NCI-H2029 (cell line): ENCODE data around the gene MAN1C1.
A peak's percentile ranks its signal among the peaks of the same experiment; 100 is the strongest.

Experiments
- DNase-seq: peaks from one replicate; lab custom pipeline; 2025; lab: John Stamatoyannopoulos, UW

MAN1C1 gene

GRCh38 chr1:25817840-25818501 lies 201.4 kb downstream of the MAN1C1 start:
- DNase-seq: no peak

- no peak for DNase-seq
These were observed 202.0 kb downstream of the MAN1C1 start for GRCh38 chr1:25818569-25818968.

- DNase-seq: peak; percentile 82
These were observed 203.1 kb downstream of the MAN1C1 start, which contains the start of gene MTFR1L for GRCh38 chr1:25819491-25820246. Gene MTFR1L, plus strand, starts transcription at chr1:25819954. Its CDS starts 3,151 bp downstream, at chr1:25823105.

DNA sequence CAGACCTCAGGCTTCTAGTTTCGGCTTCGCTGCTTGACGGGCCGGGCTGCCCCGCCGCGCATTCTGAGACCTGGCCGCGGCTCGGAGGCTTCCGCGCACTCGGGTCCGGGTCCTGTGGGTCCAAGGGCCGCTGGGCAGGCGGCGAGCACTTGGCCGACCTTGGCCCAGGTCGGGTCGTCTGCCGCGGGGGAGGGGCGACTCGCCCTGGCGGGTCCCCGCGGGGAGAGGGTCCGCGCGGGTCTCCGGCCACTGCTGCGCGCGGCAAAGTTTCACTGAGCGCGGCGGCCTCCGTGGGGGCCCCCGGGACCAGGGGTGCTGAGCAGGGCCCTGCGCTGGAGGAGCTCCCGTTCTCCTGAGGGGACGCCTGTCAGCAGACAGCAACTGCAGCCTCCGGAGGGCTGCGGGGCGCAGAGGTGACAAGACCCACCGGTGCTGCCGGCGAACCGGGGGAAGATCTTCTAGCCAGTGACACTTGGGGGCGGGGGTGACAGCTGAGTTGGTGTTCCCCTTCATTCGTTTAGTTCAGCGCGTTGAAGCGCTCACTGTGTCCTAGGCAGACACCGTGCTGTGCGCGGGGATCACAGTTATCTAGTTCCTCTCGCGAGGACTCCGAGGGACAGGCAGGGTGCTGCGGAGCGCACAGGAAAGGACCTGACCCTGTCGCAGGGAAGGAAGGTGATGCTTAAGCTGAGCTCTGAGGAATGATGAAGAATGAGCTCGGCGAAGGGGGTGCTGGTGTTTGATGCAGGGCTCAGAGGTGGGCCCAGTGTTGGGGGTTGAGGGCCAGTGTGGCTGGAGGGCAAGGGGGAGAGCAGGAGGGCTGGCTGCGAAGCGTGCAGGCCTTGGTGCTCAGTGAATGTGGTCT lies 203.9 kb downstream of the MAN1C1 start:
- no peak for DNase-seq

DNA sequence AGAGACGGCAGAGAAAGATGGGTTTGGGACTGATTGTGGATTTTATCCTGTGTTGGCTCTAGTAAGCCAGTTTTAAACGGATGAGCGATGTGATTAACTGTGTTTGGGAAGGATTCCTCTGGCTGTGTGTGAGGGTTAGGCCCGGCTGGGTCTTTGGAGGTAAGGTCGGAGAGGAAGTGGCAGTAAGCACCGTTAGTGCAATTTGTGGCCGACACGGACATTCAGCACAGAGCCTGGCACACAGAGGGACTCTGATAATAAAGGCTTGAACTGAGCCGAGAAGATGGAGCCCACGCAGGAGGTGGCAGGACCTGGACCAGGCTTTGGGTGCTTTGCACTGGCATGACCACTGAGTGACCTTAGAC lies 204.5 kb downstream of the MAN1C1 start:
- DNase-seq: no peak

- DNase-seq: no peak
These were observed 205.1 kb downstream of the MAN1C1 start for GRCh38 chr1:25821630-25822091.

DNA sequence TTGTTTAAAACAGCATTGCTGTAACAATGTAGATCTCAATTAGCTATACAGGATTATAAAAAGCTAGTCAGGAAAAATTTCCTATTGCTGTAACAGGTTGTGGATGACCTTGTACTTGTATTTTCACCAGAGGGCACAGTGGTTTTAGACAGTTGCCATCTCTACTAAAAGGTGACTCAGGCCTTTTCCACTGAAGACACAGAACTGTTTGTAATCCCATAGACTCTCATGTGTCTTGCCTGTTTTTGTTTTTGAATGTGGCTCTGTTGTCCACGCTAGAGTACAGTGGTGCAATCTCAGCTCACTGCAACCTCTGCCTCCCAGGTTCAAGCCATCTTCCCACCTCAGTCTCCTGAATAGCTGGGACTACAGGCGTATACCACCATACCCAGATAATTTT lies 209.0 kb downstream of the MAN1C1 start:
- no peak for DNase-seq

DNA sequence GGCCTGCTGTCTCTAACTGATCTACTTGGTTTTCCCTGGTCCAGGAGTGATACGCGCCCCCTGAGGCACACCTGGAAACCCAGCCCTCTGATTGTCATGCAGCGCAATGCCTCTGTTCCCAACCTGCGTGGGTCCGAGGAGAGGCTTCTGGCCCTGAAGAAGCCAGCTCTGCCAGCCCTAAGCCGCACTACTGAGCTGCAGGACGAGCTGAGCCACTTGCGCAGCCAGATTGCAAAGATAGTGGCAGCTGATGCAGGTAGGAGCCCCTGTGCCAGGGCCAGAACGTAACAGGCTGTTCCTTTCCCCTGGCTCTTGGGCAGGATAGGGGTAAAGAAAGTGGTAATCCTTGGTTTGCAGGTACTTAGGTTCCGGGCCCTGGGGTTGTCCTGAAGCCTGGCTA lies 210.0 kb downstream of the MAN1C1 start:
- no peak for DNase-seq

GRCh38 chr1:25828491-25828890 lies 211.9 kb downstream of the MAN1C1 start:
- DNase-seq: no peak

- no peak for DNase-seq
These were observed 212.5 kb downstream of the MAN1C1 start for GRCh38 chr1:25829046-25829445.

DNA sequence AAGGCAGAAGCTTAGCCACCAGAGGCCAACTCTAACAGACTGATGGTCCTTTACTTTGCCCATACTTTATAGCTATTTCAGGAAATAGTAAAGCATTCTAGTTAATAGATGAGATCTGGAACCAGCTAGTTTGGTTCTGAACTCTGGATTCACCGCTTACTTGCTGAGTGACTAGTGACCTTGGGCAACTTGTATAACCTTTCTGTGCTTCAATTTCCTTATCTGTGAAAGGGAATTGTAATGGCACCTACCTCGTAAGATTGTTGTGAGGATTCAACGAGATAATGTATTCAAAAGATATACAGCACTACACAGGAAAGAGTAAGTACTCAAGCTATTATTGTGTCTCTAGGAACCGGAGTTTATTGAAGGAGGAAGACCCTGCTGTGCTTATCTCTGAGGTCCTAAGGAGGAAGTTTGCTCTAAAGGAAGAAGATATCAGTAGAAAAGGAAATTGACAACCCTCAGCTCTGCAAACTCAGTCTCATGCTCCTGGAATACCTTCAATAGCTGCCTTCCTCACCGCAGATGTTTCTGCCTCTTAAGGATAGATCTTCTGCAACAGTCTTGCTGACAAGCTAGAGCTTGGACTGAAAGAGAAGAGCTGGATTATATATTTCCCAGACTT lies 215.1 kb downstream of the MAN1C1 start:
- no peak for DNase-seq

- DNase-seq: no peak
These were observed 215.9 kb downstream of the MAN1C1 start for GRCh38 chr1:25832336-25833037.

DNA sequence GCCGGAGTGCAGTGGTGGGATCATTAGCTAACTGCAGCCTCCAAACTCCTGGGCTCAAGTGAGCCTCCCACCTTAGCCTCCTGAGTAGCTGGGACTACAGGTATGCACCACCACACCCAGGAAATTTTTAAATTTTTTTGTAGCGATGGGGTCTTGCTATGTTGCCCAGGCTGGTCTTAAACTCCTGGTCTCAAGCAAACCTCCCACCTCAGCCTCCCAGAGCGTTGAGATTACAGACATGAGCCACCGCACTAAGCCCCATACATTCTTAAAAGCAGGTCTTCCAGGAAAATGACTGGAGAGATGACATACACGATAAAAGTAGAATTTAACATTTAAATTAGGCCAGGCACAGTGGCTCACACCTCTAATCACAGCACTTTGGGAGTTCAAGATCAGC lies 216.6 kb downstream of the MAN1C1 start:
- no peak for DNase-seq
